Germinal center (tissue), 1 donor: ENCODE data around the gene ETS1.

Experiments used
- DNase-seq: peaks from one replicate; pipeline ENCODE4 v3.0.0; 2012; ENCODE audit warnings: mixed read lengths, low spot score

Gene ETS1

GRCh38 chr11:128500493-128500892 is 86.9 kb downstream of the ETS1 start:
- no peak for DNase-seq

- DNase-seq = no peak
Measured at GRCh38 chr11:128499613-128500253, 87.6 kb downstream of the ETS1 start.

- DNase-seq = no peak
Measured at GRCh38 chr11:128498721-128499245, 88.6 kb downstream of the ETS1 start.

DNA sequence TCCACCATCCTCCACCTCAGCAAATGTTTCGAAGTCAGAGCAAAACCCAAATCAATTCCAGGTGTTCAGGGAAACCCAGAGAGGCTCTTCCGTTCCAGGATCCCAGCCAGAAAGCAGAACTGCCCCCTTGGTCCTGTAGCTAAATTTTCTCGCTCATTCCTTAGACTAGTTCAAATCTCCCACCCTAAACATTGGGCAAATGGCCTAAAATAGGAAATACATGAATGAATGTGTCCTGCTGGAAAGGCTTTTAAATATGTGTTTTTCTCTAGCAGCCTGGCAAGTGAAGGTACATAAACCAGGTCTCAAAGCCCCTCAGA is 89.6 kb downstream of the ETS1 start:
- no peak for DNase-seq

DNA sequence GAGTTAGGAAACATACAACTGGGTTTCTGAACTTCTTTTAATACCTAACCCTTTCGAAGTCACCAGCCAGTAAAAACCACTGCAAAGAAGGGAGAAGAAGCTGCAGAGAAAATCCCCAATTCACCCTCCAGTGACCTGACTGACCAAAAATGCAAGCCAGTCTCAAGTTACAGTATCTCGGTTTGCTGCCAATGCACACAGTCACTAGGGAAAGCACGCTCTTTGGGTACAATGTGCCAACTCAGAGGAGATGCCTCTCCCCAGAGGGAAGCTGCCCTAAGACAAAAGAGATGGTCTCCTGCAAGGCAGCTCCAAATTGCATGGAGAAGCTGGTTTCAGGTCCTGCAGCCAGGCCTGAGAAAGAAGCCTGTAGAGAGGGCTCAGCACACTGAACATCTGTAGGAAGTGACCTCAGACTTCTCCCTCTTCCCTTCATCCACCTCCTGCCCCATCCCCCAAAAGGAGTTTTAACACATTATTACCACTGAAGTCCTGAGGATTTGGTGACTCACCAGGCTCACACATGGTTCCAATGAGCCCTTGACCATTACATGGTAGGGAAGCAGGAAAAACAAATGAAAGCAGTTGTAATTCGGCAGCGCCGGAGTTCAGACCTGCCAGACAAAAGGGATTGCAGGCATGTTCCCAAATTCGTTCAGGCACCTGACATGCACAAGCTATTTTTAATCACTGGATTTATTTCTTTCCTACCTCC is 90.1 kb downstream of the ETS1 start:
- no peak for DNase-seq

DNA sequence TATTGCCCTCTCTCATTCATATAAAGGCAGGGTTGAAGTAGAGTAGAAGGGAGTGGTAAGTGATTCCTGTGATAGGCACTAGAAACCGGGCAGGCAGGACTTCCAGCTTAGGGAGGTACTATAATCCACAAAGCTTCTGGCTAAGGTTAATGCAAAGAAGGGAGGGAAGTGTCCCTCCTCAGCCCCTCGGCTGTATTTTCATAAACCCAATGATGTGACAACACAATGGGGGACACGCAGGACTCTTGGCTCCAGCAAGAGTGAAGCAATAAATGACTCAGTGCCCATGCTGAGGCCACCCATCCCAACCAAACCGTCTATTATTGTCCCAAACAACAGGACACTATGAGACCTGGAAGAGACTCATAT is 90.7 kb downstream of the ETS1 start:
- no peak for DNase-seq

GRCh38 chr11:128496249-128496648 is 91.1 kb downstream of the ETS1 start:
- DNase-seq = no peak

- DNase-seq = no peak
Measured at GRCh38 chr11:128494418-128495332, 92.7 kb downstream of the ETS1 start.

DNA sequence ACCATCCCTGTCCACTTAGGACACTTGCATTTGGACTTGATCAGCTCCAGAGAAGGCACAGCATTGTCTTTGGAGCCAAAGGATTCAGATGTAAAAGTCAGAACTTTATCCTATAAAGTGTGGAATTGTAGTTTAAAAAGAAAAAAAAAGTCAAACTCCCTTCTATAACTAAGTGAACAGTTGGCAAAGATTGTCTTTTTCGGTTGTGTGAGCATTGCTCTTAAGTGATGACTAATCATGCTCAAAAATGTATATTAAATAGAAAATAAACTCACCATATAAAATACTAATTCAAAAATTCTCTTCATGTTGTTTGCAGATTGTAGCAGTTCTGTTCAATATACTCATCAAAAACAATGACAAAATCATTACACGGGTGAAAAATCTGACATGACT is 93.8 kb downstream of the ETS1 start:
- no peak for DNase-seq

DNA sequence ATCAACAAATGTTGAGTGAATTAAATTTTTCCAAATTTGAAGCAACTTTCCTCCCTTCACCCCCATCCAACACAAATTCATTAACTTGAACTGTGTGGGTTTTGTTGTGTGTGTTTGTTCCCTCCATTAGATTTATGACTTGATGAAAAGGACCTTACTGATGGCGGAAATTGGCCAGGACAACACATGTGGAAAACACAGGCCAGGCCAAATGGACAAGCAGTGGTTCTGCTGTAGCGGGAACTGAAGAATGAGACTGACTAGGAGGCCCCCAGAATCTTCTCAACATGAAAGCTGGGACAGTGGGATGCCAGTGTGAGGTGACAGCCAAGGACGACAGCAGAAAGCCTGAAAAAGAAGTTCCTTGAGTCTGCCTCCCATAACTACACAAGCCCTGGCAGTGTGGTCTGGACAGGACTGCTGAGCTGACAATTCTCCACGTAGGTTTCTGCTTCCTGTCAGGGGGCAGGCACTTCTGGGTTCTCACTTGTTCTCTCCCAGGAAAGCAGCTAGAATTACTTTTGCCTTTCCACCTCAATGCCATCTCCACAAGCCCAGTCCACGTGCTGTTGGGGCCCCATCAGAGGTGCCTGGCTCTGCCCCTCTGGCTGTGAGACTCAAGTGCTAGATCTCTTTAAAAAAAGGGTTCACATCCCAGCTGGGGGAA is 94.3 kb downstream of the ETS1 start:
- DNase-seq = no peak

GRCh38 chr11:128492461-128492860 is 94.9 kb downstream of the ETS1 start:
- no peak for DNase-seq

GRCh38 chr11:128491195-128491936 is 96.0 kb downstream of the ETS1 start:
- no peak for DNase-seq

- no peak for DNase-seq
Measured at GRCh38 chr11:128490092-128490491, 97.3 kb downstream of the ETS1 start.

- no peak for DNase-seq
Measured at GRCh38 chr11:128488471-128488870, 98.9 kb downstream of the ETS1 start.

DNA sequence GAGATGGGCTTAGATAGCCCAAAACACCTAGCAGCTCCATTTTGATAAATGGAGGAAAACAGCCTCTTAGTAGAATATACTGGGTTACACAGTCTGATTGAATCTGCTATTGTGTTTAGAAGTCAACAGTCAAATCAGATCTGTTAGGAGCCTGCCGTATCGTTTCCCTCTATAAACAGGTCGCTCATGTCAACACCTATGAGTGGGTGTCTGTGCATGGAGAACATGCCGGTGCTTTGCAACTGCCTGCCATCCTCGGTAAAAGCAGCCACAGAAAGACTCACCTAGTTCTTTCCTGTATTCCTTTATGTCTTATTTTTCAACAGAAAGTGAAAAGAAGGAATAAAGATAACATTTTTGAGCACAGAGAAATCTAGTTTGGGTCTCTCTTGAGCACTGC is 99.4 kb downstream of the ETS1 start:
- no peak for DNase-seq

DNA sequence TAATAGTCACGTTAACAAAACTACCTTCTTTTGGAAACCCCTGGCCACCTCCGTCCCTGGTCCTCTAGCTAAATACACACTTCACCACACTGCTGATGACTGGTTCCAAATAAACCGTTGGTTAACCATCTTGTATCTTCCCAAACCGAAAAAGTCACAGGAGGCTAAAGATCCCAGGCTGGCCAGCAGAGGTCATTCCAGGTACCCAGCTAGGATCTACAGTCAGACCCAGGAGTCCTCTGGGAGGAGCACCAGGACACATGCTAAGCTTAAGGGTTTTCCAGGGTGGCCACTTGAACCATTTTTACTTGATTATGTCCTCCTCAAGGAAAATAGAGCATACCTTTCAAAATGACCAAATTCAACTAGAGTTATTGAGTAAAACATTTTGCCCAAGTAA is 103.2 kb downstream of the ETS1 start:
- no peak for DNase-seq

- DNase-seq = peak; percentile 79
Measured at GRCh38 chr11:128483211-128483788, 104.1 kb downstream of the ETS1 start.

DNA sequence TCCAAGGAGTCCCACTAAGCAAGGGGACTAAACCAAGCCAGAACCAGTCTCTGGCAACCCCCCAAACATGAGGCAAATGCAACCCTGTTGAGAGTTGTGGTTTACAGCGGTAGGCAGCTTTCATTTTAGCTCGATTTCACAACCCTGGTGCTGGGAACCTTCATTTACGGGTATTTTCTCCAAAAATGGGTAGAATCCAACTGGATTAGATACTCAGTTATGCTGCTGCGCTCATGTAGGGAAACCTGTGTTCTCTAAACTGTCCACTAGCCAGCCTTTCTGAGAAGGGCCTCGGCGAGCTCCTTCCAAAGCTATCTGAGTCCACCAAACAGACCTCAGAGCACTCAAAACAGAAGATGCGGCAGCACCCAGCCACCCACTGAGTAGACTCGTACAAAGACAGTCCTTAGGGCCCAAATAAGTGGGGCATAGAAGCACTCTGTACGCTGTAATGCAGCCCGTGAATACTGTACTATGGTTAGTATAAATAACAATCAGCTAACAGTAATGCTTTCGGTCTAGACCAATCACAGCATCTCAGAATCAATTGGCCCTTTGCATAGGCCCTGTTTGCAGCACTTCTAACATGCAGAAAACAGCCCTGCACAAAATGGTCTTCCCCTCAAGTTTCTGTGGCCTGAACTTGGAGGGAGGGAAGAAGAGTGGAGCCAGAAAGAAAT is 104.7 kb downstream of the ETS1 start:
- DNase-seq = no peak

DNA sequence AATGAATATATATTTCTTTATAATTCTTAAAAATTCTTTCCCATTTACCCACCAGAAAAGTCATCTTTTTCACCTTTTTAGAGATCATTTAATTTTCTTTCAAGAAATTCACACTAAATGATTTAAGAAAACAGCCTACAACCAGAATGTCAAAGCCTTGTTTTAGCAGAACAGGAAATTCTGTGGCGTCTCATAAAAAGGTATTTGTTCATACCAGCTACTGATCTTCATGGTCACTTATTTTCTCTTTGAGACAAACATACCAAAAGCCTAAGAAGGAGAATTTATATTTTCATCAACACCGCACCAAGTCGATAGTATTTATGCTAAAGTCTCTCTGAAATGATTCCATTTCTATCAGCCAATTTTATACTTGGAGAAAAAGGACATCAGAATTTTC is 105.3 kb downstream of the ETS1 start:
- no peak for DNase-seq

- DNase-seq = no peak
Measured at GRCh38 chr11:128481135-128481534, 106.2 kb downstream of the ETS1 start.

GRCh38 chr11:128480665-128481064 is 106.7 kb downstream of the ETS1 start:
- DNase-seq = no peak
